Stimulated activated CD8-positive, alpha-beta memory T cell treated with anti-CD3 and anti-CD28 coated beads, Interleukin-7, amount 100 ng/mL, for 4 hours (primary cell): Measurements from ENCODE around the gene KRTAP9-2.
"Not testable (repeated sequence)": the region's sequence is repeated elsewhere in the genome, so short reads cannot be mapped to it uniquely, and the experiment has no call there.

Experiments used
- DNase-seq, 2 donors: peaks; one replicate each; pipeline ENCODE4 v3.0.0-alpha.2; 2020; ENCODE audit warnings: low read depth in 2 of 2

Gene KRTAP9-2

GRCh38 chr17:41237116-41237515, 10.7 kb downstream of the KRTAP9-2 start:
- DNase-seq = not testable (repeated sequence)

GRCh38 chr17:41237949-41238437, 11.5 kb downstream of the KRTAP9-2 start, which contains the start of gene KRTAP9-8:
Gene KRTAP9-8 (plus strand): TSS chr17:41237999. CDS start chr17:41238052, 53 bp downstream.
- not testable (repeated sequence) for DNase-seq

DNA sequence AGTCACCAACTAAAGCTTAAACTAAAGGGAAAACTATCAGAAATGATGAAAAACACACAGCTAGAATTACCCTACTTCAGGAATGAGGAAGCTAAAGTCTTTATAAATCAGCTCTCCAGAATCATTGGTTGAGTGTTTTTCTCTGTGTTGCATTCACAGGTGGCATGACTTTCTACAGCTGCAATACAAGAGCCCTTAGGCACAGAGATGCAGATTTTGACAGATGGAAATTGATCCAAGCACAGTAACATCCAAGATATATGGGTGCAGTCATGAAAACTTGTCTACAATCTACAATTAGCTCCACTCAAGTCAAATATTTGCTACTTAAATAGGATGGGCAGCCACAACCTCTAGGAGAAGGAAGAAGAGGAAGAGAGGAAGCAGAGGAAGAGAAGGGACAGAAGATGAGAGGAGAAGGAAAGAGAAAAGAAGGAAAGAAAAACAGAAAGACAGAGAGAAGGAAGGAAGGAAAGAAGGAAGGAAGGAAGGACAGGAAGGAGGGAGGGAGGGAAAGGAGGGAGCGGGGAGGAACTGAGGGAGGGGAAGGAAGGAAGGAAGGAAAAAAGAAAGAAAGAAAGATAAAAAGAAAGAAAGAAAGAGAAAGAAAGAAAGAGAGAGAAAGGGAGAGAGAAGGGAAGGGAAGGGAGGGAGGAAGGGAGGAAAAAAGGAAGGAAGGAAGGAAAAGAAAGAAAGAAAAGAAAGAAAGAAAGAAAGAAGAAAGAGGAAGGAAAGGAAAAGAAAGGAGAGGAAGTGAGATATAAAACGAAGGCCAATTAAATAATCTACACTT, 20.7 kb downstream of the KRTAP9-2 start:
- not testable (repeated sequence) for DNase-seq

- not testable (repeated sequence) for DNase-seq
Measured at GRCh38 chr17:41249637-41250240, 23.3 kb downstream of the KRTAP9-2 start, which contains the start of gene KRTAP9-4. Gene KRTAP9-4 (plus strand): TSS chr17:41249687. CDS start chr17:41249721, 34 bp downstream.

GRCh38 chr17:41251261-41251660, 24.8 kb downstream of the KRTAP9-2 start:
- DNase-seq = no peak

DNA sequence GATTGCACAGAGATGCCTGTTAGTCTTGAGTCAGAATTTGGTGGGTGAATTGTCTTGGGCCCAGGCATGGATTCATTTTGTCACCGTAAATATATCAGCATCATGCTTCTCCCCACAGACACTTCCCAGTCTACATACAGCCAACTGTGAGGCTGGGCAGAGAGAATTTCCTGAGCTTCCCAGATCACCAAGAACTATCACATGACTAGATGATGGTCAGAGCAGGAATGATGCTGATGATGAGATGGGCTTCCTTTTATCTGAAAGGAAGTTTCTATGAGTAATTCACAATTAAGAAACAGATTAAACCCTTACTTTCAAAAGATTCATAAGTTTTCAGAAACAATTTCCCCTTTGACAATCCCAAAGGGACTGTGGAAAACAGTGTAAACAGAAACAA, 28.4 kb downstream of the KRTAP9-2 start:
- DNase-seq = no peak

GRCh38 chr17:41255381-41256290, 29.2 kb downstream of the KRTAP9-2 start, which contains the start of gene KRTAP9-9:
Gene KRTAP9-9 (plus strand): TSS chr17:41255384.
- DNase-seq = not testable (repeated sequence)

DNA sequence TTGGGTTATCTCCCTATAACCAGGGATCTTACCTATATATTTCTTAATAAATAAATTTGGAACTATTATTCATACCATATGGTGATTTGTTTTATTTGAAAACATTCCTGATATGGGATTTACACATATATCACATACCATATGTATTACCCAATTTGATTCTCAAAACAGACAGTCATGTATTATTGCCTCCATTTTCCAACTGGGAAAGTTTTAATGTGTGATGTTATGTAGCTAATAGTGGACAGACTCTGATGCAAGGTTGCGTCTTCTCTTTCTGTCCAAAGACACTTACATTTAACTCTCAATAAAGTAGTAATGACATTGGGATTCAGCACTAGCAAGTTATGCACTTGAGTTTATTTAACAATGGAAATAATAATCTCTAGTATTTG, 29.8 kb downstream of the KRTAP9-2 start:
- no peak for DNase-seq

GRCh38 chr17:41258406-41258805, 32.0 kb downstream of the KRTAP9-2 start:
- no peak for DNase-seq

DNA sequence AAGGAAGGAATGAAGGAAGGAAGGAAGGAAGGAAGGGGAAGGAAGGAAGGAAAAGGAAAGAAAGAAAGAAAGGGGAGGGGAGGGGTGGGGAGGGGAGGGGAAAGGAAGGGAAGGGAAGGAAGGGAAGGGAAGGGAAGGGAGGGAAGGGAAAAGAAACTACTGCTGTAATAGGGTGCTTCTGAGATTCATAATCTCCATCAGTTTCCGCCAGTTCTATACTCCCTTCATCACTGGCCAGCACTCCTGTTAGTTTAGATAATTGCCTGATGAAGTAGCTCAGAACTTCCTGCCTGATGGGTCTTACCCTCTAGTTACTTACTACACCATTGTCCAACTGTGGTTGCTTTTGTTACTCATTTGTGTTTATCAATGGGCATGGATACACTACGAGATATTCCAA, 36.8 kb downstream of the KRTAP9-2 start:
- DNase-seq = no peak

- no peak for DNase-seq
Measured at GRCh38 chr17:41264599-41264998, 38.2 kb downstream of the KRTAP9-2 start.

GRCh38 chr17:41265078-41265477, 38.6 kb downstream of the KRTAP9-2 start, which contains the start of gene KRTAP9-6:
Gene KRTAP9-6 (plus strand): TSS chr17:41265378. CDS start chr17:41265378, 0 bp downstream.
- no peak for DNase-seq

DNA sequence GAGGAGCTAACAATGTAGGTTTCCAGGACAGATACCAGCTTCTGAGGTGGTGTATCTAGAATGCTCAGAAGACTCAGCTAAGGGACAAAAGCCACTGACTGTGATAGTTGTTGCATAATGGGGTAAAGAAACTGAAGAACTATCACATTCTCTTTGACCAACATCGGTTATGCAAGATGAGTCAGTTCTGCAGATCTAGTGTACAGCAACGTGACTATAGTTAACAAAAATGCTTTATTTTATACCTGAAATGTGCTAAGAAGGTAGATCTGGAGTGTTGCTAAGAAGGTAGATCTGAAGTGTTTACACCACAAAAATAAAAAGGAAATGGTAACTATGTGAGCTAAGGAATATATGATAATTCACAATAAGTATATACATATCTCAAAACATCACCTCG, 41.3 kb downstream of the KRTAP9-2 start:
- no peak for DNase-seq

DNA sequence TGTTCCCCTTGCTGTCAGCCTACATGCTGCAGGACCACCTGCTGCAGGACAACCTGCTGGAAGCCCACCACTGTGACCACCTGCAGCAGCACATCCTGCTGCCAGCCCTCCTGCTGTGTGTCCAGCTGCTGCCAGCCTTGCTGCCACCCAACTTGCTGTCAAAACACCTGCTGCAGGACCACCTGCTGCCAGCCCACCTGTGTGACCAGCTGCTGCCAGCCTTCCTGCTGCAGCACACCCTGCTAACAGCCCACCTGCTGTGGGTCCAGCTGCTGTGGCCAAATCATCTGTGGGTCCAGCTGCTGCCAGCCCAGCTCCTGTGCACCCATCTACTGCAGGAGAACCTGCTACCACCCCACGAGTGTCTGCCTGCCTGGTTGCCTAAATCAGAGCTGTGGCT, 44.9 kb downstream of the KRTAP9-2 start:
- DNase-seq = not testable (repeated sequence)

GRCh38 chr17:41271858-41272257, 45.4 kb downstream of the KRTAP9-2 start:
- no peak for DNase-seq

- DNase-seq = not testable (repeated sequence)
Measured at GRCh38 chr17:41275648-41276190, 49.3 kb downstream of the KRTAP9-2 start, which contains the start of gene KRTAP9-7. Gene KRTAP9-7 (plus strand): TSS chr17:41275698. CDS start chr17:41275698, 0 bp downstream.
